H1 (cell line): ENCODE measurements around the gene TMC4. TPM values are rescaled to one million over a fixed set of nuclear protein-coding genes. Genes with fewer than 3 reads are reported as not detected.

Experiments used
- JUND ChIP-seq: IDR thresholded peaks from 2 replicates; pipeline ENCODE4 v1.6.1; 2011; ENCODE audit warnings: mild to moderate bottlenecking, improper control_type of control experiment, low read length
- KDM5A ChIP-seq: fragments of 200-600 bp; IDR thresholded peaks from 2 replicates; pipeline ENCODE4 v1.7.1; 2012; ENCODE audit warnings: mild to moderate bottlenecking, low read length, inconsistent platforms, mixed read lengths
- TCF12 ChIP-seq: IDR thresholded peaks from 2 replicates; pipeline ENCODE4 v1.6.1; 2011; ENCODE audit warnings: low read depth, mild to moderate bottlenecking, low read length
- polyA plus RNA-seq, 7 experiments: library from polyadenylated mRNA; depleted of rRNA in 3 of 7; stranded (reverse) in 5 of 7; unstranded in 2 of 7; fragments of >200 nt in 5 of 7; fragments of 200-250 nt in 2 of 7; gene quantifications; 1 replicate in 5 of 7; 2 replicates in 1 of 7; 4 replicates in 1 of 7; pipeline versions ENCODE4 v1.2.1 to v1.2.3, GENCODE V29; 2011 to 2013; ENCODE audit warnings: missing spikeins in 2 of 7, mixed read lengths in 2 of 7
- total RNA-seq: library from RNA; stranded (reverse); fragmentation: NEBNext Ultra II Directional; extraction: Animal tissue kit (Norgen Biotek cat#: 25700); gene quantifications from 2 replicates; pipeline ENCODE4 v1.2.1, GENCODE V29; 2021
- TF ChIP-seq, protein P1 (sequence below), 3 experiments: IDR thresholded peaks; 1 replicate in 2 of 3; 2 replicates in 1 of 3; pipeline versions ENCODE4 v1.5.1 to v1.6.1; 2011; ENCODE audit warnings: low read length in 3 of 3, mild to moderate bottlenecking in 3 of 3, inconsistent platforms in 2 of 3, low read depth in 1 of 3, moderate library complexity in 1 of 3; ENCODE audit not compliant: insufficient read depth in 1 of 3; ENCODE audit errors: control extremely low read depth in 1 of 3

The TMC4 gene
- total and polyA plus RNA-seq, 2 of the 8 experiments (the other 6 are each of a cell fraction or from before 2014, with no cell fraction given): 5.5 to 6.3 TPM

DNA sequence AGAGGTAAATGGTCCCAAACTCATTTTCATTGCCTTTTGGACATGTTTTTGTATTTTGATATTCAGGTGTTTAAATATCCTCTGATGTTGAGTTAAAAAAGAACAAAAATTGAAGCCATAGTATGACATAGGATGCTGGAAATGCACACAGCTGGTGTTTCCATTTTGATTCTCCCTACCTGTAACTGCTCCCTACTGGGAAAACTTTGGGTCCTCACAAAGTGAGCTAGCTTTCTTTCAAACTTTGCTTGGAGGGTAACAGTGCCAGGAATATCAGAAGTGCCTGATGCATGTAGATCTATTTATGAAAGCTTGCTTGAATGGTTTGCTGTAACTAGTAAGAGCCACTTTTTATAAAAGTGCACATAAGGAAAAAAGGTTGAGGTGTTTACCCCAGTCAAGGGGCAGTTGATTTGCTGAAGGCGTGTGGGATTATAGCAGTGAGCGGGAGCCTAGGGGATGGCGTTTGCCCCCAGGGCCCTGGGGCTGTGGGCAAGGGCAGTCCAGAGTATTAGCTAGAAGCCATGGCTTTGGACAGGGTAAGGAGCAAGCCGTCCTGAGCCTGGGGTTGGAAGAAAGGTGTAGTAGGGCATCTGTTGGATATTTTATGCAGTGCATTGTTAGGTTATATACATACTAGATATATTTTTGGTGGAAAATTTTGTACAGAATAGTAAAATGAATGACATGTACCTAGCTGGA is 32.0 kb upstream of the TMC4 start (continued):
- TF ChIP-seq, protein P1, sequence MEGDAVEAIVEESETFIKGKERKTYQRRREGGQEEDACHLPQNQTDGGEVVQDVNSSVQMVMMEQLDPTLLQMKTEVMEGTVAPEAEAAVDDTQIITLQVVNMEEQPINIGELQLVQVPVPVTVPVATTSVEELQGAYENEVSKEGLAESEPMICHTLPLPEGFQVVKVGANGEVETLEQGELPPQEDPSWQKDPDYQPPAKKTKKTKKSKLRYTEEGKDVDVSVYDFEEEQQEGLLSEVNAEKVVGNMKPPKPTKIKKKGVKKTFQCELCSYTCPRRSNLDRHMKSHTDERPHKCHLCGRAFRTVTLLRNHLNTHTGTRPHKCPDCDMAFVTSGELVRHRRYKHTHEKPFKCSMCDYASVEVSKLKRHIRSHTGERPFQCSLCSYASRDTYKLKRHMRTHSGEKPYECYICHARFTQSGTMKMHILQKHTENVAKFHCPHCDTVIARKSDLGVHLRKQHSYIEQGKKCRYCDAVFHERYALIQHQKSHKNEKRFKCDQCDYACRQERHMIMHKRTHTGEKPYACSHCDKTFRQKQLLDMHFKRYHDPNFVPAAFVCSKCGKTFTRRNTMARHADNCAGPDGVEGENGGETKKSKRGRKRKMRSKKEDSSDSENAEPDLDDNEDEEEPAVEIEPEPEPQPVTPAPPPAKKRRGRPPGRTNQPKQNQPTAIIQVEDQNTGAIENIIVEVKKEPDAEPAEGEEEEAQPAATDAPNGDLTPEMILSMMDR (IDR thresholded peaks at IDR 0.05; ENCODE audit: control extremely low read depth in 1 of 3, insufficient read depth in 1 of 3, low read depth in 1 of 3, low read length in 3 of 3): no peak
- TF ChIP-seq TCF12: no peak
- TF ChIP-seq KDM5A: no peak
- no peak for TF ChIP-seq JUND
